GM12864 (cell line): ENCODE data around the gene STK38.
"Not testable (repeated sequence)": the region's sequence is repeated elsewhere in the genome, so short reads cannot be mapped to it uniquely, and the experiment has no call there.

Experiments
- DNase-seq: peaks from one replicate; pipeline ENCODE4 v3.0.0-alpha.2; 2011; ENCODE audit warnings: low read depth
- H3K4me3 ChIP-seq: 2 replicates; pipeline ENCODE4 v1.5.1; 2011; ENCODE audit warnings: mild to moderate bottlenecking, low read depth, low read length, control low read depth
- CTCF ChIP-seq: IDR thresholded peaks from 2 replicates; pipeline ENCODE4 v1.5.1; 2011; ENCODE audit warnings: low read depth, mild to moderate bottlenecking, moderate library complexity, low read length, control low read depth, inconsistent platforms; ENCODE audit errors: missing control alignments

Gene STK38

DNA sequence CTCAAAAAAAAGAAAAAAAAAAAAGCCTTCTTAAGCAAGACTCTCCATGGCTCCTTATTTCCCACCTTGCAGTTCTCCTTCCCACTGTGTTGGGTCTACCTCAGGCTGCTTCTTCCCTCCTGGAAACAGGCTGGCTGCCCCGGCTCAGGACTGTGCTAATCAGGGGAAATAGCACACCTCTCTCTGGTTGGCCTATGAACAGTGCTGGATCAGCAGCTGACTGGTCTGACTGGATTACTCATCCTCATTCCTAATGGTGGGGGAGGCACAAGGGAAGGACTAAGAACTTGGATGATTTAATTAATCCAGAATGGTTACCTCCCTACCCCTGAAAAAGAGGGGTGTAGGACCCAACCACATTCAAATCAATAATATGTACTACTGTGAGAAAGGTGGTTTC is 43.0 kb upstream of the STK38 start:
- TF ChIP-seq CTCF: no peak
- no peak overlapping the region for H3K4me3 ChIP-seq
- DNase-seq: no peak

GRCh38 chr6:36589025-36589400 is 41.7 kb upstream of the STK38 start:
- H3K4me3 ChIP-seq, DNase-seq: not testable (repeated sequence)

DNA sequence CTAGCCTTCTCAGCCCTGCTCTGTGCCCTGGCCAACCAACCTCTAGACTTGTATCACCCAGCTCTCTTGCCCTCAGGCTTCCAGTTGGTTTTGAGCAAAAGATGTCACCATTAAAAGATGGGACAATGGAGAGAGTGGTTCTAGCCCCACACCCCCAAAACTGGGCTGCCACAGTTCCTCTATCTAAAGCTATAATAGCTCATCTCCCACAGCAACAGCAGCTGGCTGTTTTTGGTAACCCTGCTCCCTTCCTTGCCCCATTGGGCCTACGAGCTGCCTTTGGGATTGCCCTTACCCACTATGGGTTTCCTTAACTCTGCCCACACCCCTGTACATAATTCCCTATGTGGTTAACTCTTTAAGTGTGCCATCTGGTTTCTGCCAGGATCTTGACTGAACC is 39.3 kb upstream of the STK38 start:
- no peak for TF ChIP-seq CTCF
- no peak overlapping the region for H3K4me3 ChIP-seq
- DNase-seq: no peak

DNA sequence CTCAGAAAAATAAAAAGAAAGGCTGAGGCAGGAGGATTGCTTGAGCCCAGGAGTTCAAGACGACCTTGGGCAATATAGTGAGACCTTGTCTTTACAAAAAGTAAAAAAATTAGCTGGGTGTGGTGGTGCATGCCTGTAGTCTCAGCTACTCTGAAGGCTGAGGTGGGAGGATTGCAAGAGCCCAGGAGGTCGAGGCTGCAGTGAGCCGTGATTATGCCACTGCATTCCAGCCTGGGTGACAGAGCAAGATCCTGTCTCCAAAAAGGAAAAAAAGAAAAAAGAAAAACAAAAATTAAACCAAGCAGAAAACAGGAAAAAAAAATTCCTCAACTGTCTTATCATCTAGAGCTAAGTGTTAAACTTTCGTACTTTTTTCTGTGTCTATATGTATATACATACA is 34.4 kb upstream of the STK38 start:
- H3K4me3 ChIP-seq: no peak overlapping the region
- no peak for DNase-seq
- no peak for TF ChIP-seq CTCF

GRCh38 chr6:36580184-36580526 is 32.9 kb upstream of the STK38 start:
- no peak overlapping the region for H3K4me3 ChIP-seq
- TF ChIP-seq CTCF: no peak
- no peak for DNase-seq

GRCh38 chr6:36578431-36578830 is 31.2 kb upstream of the STK38 start:
- no peak overlapping the region for H3K4me3 ChIP-seq
- TF ChIP-seq CTCF: no peak
- no peak for DNase-seq

DNA sequence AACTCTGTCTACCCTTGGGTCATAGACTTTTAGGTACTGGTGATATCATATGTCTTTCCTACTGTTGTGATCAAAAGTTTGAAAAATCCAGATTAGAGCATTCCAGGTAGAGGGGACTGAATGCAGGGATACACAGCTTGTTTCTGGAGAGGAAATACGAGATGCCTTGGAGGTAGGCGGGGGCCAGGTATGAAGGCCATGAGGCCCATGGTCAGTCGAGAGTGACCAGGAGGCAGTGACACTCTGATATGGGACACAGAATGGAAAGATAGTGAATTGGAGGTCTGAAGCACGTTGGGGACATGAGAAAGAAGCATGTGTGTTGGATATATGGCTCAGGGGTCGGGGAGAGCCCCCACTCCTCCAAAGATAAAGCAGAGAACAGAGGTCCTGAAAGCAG is 30.8 kb upstream of the STK38 start:
- no peak for TF ChIP-seq CTCF
- DNase-seq: no peak
- no peak overlapping the region for H3K4me3 ChIP-seq

DNA sequence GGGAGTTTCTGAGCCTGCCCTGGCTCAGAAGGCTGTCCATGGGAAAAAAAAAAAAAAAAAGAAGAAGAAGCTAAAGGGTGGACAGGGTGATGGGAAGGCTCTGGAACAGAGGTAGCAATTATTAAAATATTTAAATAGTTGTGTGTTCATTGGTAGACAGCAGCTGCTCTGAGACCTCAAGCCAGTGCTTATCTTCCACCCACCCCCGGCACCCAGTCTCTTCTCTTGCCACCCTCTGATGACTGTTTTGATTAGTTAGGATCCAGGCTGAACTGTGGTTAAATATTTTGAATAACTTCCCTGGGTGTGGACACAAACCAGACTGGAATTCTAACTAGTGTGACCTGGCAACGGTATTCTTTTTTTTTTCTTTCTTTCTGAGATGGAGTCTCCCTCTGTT is 30.0 kb upstream of the STK38 start:
- no peak for TF ChIP-seq CTCF
- no peak overlapping the region for H3K4me3 ChIP-seq
- DNase-seq: no peak
